Transverse colon (tissue), 4 donors: ENCODE measurements around the gene GPR39. TPM values are rescaled to one million over a fixed set of nuclear protein-coding genes. Genes with fewer than 3 reads are reported as not detected.

Source experiments
- DNase-seq: peaks from one replicate; pipeline ENCODE4 v3.0.0-alpha.2; 2019
- H3K27ac ChIP-seq, 4 donors: fragments of 200-600 bp; sonication (generic); 2 replicates each; pipeline ENCODE4 v1.5.1; 2016 to 2018; ENCODE audit warnings: inconsistent platforms in 4 of 4
- H3K27me3 ChIP-seq: fragments of 200-600 bp; sonication (generic); 2 replicates; pipeline ENCODE4 v1.5.1; 2017; ENCODE audit warnings: inconsistent platforms
- H3K36me3 ChIP-seq, 4 donors: fragments of 200-600 bp; sonication (generic); 2 replicates each; pipeline ENCODE4 v1.5.1; 2017 to 2019; ENCODE audit warnings: inconsistent platforms in 4 of 4
- H3K4me1 ChIP-seq, 4 donors: fragments of 200-600 bp; sonication (generic); 2 replicates each; pipeline ENCODE4 v1.5.1; 2017 to 2020; ENCODE audit warnings: inconsistent platforms in 4 of 4
- H3K4me3 ChIP-seq, 4 donors: fragments of 200-600 bp; sonication (generic); 1 replicate in 1 of 4; 2 replicates in 3 of 4; pipeline versions ENCODE4 v1.5.1 to v1.6.1; 2017 to 2019; ENCODE audit warnings: inconsistent platforms in 4 of 4
- H3K9me3 ChIP-seq, 2 donors: fragments of 200-600 bp; sonication (generic); 2 replicates each; pipeline ENCODE4 v1.5.1; 2017 to 2019; ENCODE audit warnings: inconsistent platforms in 2 of 2
- CTCF ChIP-seq, 5 experiments: fragments of 200-600 bp in 3 of 5; fragments of 450-650 bp in 2 of 5; sonication (generic) in 3 of 5; IDR thresholded peaks; 1 replicate in 2 of 5; 2 replicates in 3 of 5; pipeline ENCODE4 v1.5.1; 2016 to 2017; ENCODE audit warnings: antibody characterized with exemption in 5 of 5, inconsistent platforms in 3 of 5, mild to moderate bottlenecking in 2 of 5, moderate library complexity in 1 of 5
- EP300 ChIP-seq: sonication (generic); formaldehyde crosslinking; IDR thresholded peaks from one replicate; pipeline ENCODE4 v1.6.1; 2017; ENCODE audit warnings: antibody characterized with exemption, low read depth
- POLR2A ChIP-seq: fragments of 450-650 bp; IDR thresholded peaks from one replicate; pipeline ENCODE4 v1.6.1; 2016; ENCODE audit warnings: antibody characterized with exemption, mild to moderate bottlenecking, moderate library complexity
- POLR2AphosphoS5 ChIP-seq, 3 donors: sonication (generic); formaldehyde crosslinking; IDR thresholded peaks; one replicate each; pipeline ENCODE4 v1.6.1; 2016; ENCODE audit warnings: antibody characterized with exemption in 3 of 3
- WGBS, 2 donors: methylation state at CpG; one replicate each; pipeline ENCODE4 v1.1.5; 2018; ENCODE audit warnings: low coverage in 1 of 2; 5-methylcytosine and 5-hydroxymethylcytosine counted together
- in situ Hi-C, 4 donors: fragments of 200-750 bp; cut with MboI; loops; one replicate each; pipeline versions ENCODE4 v1.15.0 to v1.15.1; 2017; ENCODE audit warnings: low sequenced_read_pairs in 3 of 4, low pct_ligation_motif_present in 1 of 4, low pct_unique_long_range_greater_than_20kb in 1 of 4
- intact Hi-C: fragments of 100-400 bp; cut with DNase I; formaldehyde crosslinking; loops from one replicate; pipeline ENCODE4 v1.15.1; 2023; ENCODE audit warnings: low total_unique reads
- total RNA-seq, 4 donors: library from RNA; depleted of rRNA; stranded (reverse); fragments of >200 nt; gene quantifications; one replicate each; pipeline ENCODE4 v1.1.0, GENCODE V29; 2016

GPR39 gene
- total RNA-seq, 4 donors from 2014 or later, result 26.3 to 85.3 (median 39.6) TPM

GRCh38 chr2:132620115-132620514 lies 203.5 kb downstream of the GPR39 start:
- H3K9me3 ChIP-seq, result no peaks in the 10 kb centered on the region
- H3K36me3 ChIP-seq, result no peaks in the 10 kb centered on the region
- TF ChIP-seq EP300 (no peak), POLR2AphosphoS5 (IDR thresholded peaks at IDR 0.05) (no peak), POLR2A (no peak), CTCF (IDR thresholded peaks at IDR 0.05) (no peak)
- in situ Hi-C loops, result no loop called here
- no peaks in the 10 kb centered on the region for H3K27me3 ChIP-seq
- 75% methylated on average over 2 of the region's 2 CpGs; no CpG with 5 or more reads in 1 of the 2 donors for WGBS, 2 donors
- no peak for DNase-seq
- H3K4me3 ChIP-seq, result no peak overlapping the region
- H3K4me1 ChIP-seq, result peaks cover 0 to 4% (median 0%) of the 10 kb centered on the region in 4 donors
- H3K27ac ChIP-seq, result no peak overlapping the region
- intact Hi-C loops, result no loop called here

- 65% methylated on average over 8 of the region's 8 CpGs; no CpG with 5 or more reads in 1 of the 2 donors for WGBS, 2 donors
- no peak overlapping the region for H3K27ac ChIP-seq
Observed at GRCh38 chr2:132621131-132621875, 204.7 kb downstream of the GPR39 start.

GRCh38 chr2:132623096-132623839 lies 206.7 kb downstream of the GPR39 start:
- H3K27ac ChIP-seq, result no peak overlapping the region
- no peaks in the 10 kb centered on the region for H3K36me3 ChIP-seq
- H3K27me3 ChIP-seq, result no peaks in the 10 kb centered on the region
- in situ Hi-C loops (no loop called here), intact Hi-C loops (no loop called here)
- no peak overlapping the region for H3K4me3 ChIP-seq
- TF ChIP-seq POLR2AphosphoS5 (IDR thresholded peaks at IDR 0.05) (no peak), POLR2A (no peak), EP300 (no peak), CTCF (IDR thresholded peaks at IDR 0.05) (no peak)
- 74% methylated on average over 4 to 9 of the region's 9 CpGs for WGBS, 2 donors
- no peak for DNase-seq
- H3K4me1 ChIP-seq, result no peaks in the 10 kb centered on the region
- no peaks in the 10 kb centered on the region for H3K9me3 ChIP-seq

More at GRCh38 chr2:132621131-132621875, 204.7 kb downstream of the GPR39 start:
- DNase-seq, result no peak
- no peak overlapping the region for H3K4me3 ChIP-seq
- no peak for TF ChIP-seq CTCF (IDR thresholded peaks at IDR 0.05)
- TF ChIP-seq EP300, result no peak
- TF ChIP-seq POLR2AphosphoS5 (IDR thresholded peaks at IDR 0.05), result no peak
- TF ChIP-seq POLR2A, result no peak
- in situ Hi-C loops (no loop called here), intact Hi-C loops (no loop called here)
- peaks cover 0 to 4% (median 0%) of the 10 kb centered on the region in 4 donors for H3K4me1 ChIP-seq
- no peaks in the 10 kb centered on the region for H3K9me3 ChIP-seq
- no peaks in the 10 kb centered on the region for H3K27me3 ChIP-seq
- no peaks in the 10 kb centered on the region for H3K36me3 ChIP-seq

- no peak overlapping the region for H3K4me3 ChIP-seq
- intact Hi-C loops (no loop called here), in situ Hi-C loops (no loop called here)
- TF ChIP-seq POLR2AphosphoS5 (IDR thresholded peaks at IDR 0.05) (no peak), EP300 (no peak), POLR2A (no peak), CTCF (IDR thresholded peaks at IDR 0.05) (no peak)
- WGBS, 2 donors, result 72% methylated on average over 3 of the region's 3 CpGs; no CpG with 5 or more reads in 1 of the 2 donors
- no peaks in the 10 kb centered on the region for H3K9me3 ChIP-seq
- H3K27me3 ChIP-seq, result no peaks in the 10 kb centered on the region
- no peak for DNase-seq
- no peak overlapping the region for H3K27ac ChIP-seq
- no peaks in the 10 kb centered on the region for H3K36me3 ChIP-seq
- H3K4me1 ChIP-seq, result peaks cover 6 to 14% (median 9%) of the 10 kb centered on the region in 4 donors
Observed at GRCh38 chr2:132627536-132627935, 210.9 kb downstream of the GPR39 start.
